ENCODE measurements around the gene ZNF593OS. TPM values are rescaled to one million over a fixed set of nuclear protein-coding genes. Genes with fewer than 3 reads are reported as not detected.

The ZNF593OS gene
- polyA plus RNA-seq, 1 donor from 2014 or later: not detected

GRCh38 chr1:26155370-26156284, 16.0 kb downstream of the ZNF593OS start:
- Histone ChIP-seq H3K9me3 (ENCODE audit: low read length) (no peaks in the 10 kb centered on the region), H3K27me3 (ENCODE audit: insufficient read depth, low read depth, low read length) (peaks cover 5% of the 10 kb centered on the region), H3K9ac (ENCODE audit: low read length) (no peak overlapping the region), H3K27ac (ENCODE audit: low read length) (no peak overlapping the region), H3K79me2 (replicated peaks; ENCODE audit: insufficient read depth, low read length) (no peaks in the 10 kb centered on the region), H3K36me3 (ENCODE audit: insufficient read depth, low read length) (no peaks in the 10 kb centered on the region), H2AFZ (ENCODE audit: low read depth, low read length) (no peak overlapping the region), H3K4me3 (ENCODE audit: low read length) (no peak overlapping the region), H3F3A (ENCODE audit: insufficient read depth, low read length, poor library complexity, severe bottlenecking) (no peaks in the 10 kb centered on the region), H4K20me1 (ENCODE audit: insufficient read depth) (no peaks in the 10 kb centered on the region), H3K9me2 (ENCODE audit: insufficient read depth, low read length) (no peaks in the 10 kb centered on the region), H3K4me2 (ENCODE audit: low read length) (no peak overlapping the region)
- TF ChIP-seq MXI1 (conservative IDR thresholded peaks at IDR 0.05; ENCODE audit: poor library complexity, severe bottlenecking): no peak
- TF ChIP-seq TAF1 (IDR thresholded peaks at IDR 0.05; ENCODE audit: low read depth): no peak
- TF ChIP-seq, protein P1, sequence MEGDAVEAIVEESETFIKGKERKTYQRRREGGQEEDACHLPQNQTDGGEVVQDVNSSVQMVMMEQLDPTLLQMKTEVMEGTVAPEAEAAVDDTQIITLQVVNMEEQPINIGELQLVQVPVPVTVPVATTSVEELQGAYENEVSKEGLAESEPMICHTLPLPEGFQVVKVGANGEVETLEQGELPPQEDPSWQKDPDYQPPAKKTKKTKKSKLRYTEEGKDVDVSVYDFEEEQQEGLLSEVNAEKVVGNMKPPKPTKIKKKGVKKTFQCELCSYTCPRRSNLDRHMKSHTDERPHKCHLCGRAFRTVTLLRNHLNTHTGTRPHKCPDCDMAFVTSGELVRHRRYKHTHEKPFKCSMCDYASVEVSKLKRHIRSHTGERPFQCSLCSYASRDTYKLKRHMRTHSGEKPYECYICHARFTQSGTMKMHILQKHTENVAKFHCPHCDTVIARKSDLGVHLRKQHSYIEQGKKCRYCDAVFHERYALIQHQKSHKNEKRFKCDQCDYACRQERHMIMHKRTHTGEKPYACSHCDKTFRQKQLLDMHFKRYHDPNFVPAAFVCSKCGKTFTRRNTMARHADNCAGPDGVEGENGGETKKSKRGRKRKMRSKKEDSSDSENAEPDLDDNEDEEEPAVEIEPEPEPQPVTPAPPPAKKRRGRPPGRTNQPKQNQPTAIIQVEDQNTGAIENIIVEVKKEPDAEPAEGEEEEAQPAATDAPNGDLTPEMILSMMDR (IDR thresholded peaks at IDR 0.05; ENCODE audit: poor library complexity, severe bottlenecking): no peak
- TF ChIP-seq EP300 (conservative IDR thresholded peaks at IDR 0.05; ENCODE audit: poor library complexity, severe bottlenecking): no peak
- TF ChIP-seq POLR2AphosphoS5 (IDR thresholded peaks at IDR 0.05): no peak
- no peak for TF ChIP-seq REST (IDR thresholded peaks at IDR 0.05; ENCODE audit: borderline replicate concordance)
- TF ChIP-seq EZH2 (IDR thresholded peaks at IDR 0.05; ENCODE audit: borderline replicate concordance, insufficient read depth, low read length, poor library complexity, severe bottlenecking): no peak
- TF ChIP-seq SMC3 (conservative IDR thresholded peaks at IDR 0.05; ENCODE audit: poor library complexity): no peak
- TF ChIP-seq RAD21 (conservative IDR thresholded peaks at IDR 0.05): no peak

GRCh38 chr1:26154750-26155149, 16.9 kb downstream of the ZNF593OS start:
- Histone ChIP-seq H3K27me3 (ENCODE audit: insufficient read depth, low read depth, low read length) (peaks cover 5% of the 10 kb centered on the region), H3K9me3 (ENCODE audit: low read length) (no peaks in the 10 kb centered on the region), H3K4me2 (ENCODE audit: low read length) (no peak overlapping the region), H2AFZ (ENCODE audit: low read depth, low read length) (no peak overlapping the region), H3K36me3 (ENCODE audit: insufficient read depth, low read length) (no peaks in the 10 kb centered on the region), H4K20me1 (ENCODE audit: insufficient read depth) (no peaks in the 10 kb centered on the region), H3K9me2 (ENCODE audit: insufficient read depth, low read length) (no peaks in the 10 kb centered on the region), H3K9ac (ENCODE audit: low read length) (no peak overlapping the region), H3F3A (ENCODE audit: insufficient read depth, low read length, poor library complexity, severe bottlenecking) (no peaks in the 10 kb centered on the region), H3K4me3 (ENCODE audit: low read length) (no peak overlapping the region), H3K79me2 (replicated peaks; ENCODE audit: insufficient read depth, low read length) (no peaks in the 10 kb centered on the region), H3K27ac (ENCODE audit: low read length) (no peak overlapping the region)
- TF ChIP-seq POLR2AphosphoS5 (IDR thresholded peaks at IDR 0.05) (no peak), RAD21 (conservative IDR thresholded peaks at IDR 0.05) (no peak), EP300 (conservative IDR thresholded peaks at IDR 0.05; ENCODE audit: poor library complexity, severe bottlenecking) (no peak), SMC3 (conservative IDR thresholded peaks at IDR 0.05; ENCODE audit: poor library complexity) (no peak), EZH2 (IDR thresholded peaks at IDR 0.05; ENCODE audit: borderline replicate concordance, insufficient read depth, low read length, poor library complexity, severe bottlenecking) (no peak), MXI1 (conservative IDR thresholded peaks at IDR 0.05; ENCODE audit: poor library complexity, severe bottlenecking) (no peak), TAF1 (IDR thresholded peaks at IDR 0.05; ENCODE audit: low read depth) (no peak), REST (IDR thresholded peaks at IDR 0.05; ENCODE audit: borderline replicate concordance) (no peak)
- TF ChIP-seq, protein P1 (IDR thresholded peaks at IDR 0.05; ENCODE audit: poor library complexity, severe bottlenecking): no peak

Measured in neural cell (in vitro differentiated cells).